Panc1 (cell line): ENCODE results near the gene TMEM25.
"Not testable (repeated sequence)": the region's sequence is repeated elsewhere in the genome, so short reads cannot be mapped to it uniquely, and the experiment has no call there.

Experiments
- POLR2AphosphoS5 ChIP-seq: IDR thresholded peaks from 2 replicates; pipeline ENCODE4 v1.6.1; 2012; ENCODE audit warnings: mild to moderate bottlenecking, low read depth, low read length, moderate library complexity
- SIN3A ChIP-seq: IDR thresholded peaks from 2 replicates; pipeline ENCODE4 v1.6.1; 2012; ENCODE audit warnings: low read depth, mild to moderate bottlenecking, low read length, moderate library complexity, borderline replicate concordance; ENCODE audit not compliant: insufficient read depth
- TF ChIP-seq, protein P1 (sequence below): fragments of 450-650 bp; IDR thresholded peaks from 2 replicates; pipeline ENCODE4 v1.5.1; 2017; ENCODE audit warnings: mild to moderate bottlenecking
- TF ChIP-seq, protein P2 (sequence below), 2 experiments: IDR thresholded peaks; 2 replicates each; pipeline ENCODE4 v1.6.1; 2011 to 2012; ENCODE audit warnings: low read depth in 2 of 2, control low read depth in 1 of 2, low read length in 1 of 2, mild to moderate bottlenecking in 1 of 2, moderate library complexity in 1 of 2; ENCODE audit not compliant: insufficient read depth in 1 of 2

DNA sequence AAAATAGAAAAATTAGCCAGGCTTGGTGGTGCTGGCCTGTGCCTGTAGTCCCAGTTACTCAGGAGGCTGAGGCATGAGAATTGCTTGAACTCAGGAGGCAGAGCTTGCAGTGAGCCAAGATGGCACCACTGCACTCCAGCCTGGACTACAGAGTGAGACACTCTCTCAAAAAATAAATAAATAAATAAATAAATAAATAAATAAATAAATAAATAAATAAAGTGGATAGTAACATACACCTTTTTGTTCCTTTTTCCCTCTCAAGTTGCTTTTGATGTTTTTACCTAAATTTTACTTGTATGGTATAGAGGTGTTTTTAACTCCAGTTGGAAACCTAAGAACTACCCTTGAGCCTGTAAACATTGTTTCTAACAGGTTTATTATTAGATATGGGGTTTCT lies 47.0 kb downstream of the TMEM25 start:
- TF ChIP-seq, protein P1, sequence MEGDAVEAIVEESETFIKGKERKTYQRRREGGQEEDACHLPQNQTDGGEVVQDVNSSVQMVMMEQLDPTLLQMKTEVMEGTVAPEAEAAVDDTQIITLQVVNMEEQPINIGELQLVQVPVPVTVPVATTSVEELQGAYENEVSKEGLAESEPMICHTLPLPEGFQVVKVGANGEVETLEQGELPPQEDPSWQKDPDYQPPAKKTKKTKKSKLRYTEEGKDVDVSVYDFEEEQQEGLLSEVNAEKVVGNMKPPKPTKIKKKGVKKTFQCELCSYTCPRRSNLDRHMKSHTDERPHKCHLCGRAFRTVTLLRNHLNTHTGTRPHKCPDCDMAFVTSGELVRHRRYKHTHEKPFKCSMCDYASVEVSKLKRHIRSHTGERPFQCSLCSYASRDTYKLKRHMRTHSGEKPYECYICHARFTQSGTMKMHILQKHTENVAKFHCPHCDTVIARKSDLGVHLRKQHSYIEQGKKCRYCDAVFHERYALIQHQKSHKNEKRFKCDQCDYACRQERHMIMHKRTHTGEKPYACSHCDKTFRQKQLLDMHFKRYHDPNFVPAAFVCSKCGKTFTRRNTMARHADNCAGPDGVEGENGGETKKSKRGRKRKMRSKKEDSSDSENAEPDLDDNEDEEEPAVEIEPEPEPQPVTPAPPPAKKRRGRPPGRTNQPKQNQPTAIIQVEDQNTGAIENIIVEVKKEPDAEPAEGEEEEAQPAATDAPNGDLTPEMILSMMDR: not testable (repeated sequence)
- not testable (repeated sequence) for TF ChIP-seq POLR2AphosphoS5, SIN3A
- TF ChIP-seq, protein P2, sequence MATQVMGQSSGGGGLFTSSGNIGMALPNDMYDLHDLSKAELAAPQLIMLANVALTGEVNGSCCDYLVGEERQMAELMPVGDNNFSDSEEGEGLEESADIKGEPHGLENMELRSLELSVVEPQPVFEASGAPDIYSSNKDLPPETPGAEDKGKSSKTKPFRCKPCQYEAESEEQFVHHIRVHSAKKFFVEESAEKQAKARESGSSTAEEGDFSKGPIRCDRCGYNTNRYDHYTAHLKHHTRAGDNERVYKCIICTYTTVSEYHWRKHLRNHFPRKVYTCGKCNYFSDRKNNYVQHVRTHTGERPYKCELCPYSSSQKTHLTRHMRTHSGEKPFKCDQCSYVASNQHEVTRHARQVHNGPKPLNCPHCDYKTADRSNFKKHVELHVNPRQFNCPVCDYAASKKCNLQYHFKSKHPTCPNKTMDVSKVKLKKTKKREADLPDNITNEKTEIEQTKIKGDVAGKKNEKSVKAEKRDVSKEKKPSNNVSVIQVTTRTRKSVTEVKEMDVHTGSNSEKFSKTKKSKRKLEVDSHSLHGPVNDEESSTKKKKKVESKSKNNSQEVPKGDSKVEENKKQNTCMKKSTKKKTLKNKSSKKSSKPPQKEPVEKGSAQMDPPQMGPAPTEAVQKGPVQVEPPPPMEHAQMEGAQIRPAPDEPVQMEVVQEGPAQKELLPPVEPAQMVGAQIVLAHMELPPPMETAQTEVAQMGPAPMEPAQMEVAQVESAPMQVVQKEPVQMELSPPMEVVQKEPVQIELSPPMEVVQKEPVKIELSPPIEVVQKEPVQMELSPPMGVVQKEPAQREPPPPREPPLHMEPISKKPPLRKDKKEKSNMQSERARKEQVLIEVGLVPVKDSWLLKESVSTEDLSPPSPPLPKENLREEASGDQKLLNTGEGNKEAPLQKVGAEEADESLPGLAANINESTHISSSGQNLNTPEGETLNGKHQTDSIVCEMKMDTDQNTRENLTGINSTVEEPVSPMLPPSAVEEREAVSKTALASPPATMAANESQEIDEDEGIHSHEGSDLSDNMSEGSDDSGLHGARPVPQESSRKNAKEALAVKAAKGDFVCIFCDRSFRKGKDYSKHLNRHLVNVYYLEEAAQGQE (IDR thresholded peaks at IDR 0.05; ENCODE audit: insufficient read depth in 1 of 2, low read depth in 2 of 2, low read length in 1 of 2): not testable (repeated sequence)
